K562 (cell line): Measurements from ENCODE around the gene ATL2. TPM values are rescaled to one million over a fixed set of nuclear protein-coding genes. Genes with fewer than 3 reads are reported as not detected.

Experiments used
- BCOR ChIP-seq: fragments of 450-650 bp; IDR thresholded peaks from 2 replicates; pipeline ENCODE4 v1.6.1; 2016
- CBX2 ChIP-seq: fragments of 200-600 bp; sonication (generic); IDR thresholded peaks from one replicate; pipeline ENCODE4 v1.6.1; 2012; ENCODE audit warnings: mild to moderate bottlenecking, low read length, inconsistent platforms; ENCODE audit not compliant: insufficient read depth, poor library complexity, severe bottlenecking
- DACH1 ChIP-seq: fragments of 450-650 bp; IDR thresholded peaks from 2 replicates; pipeline ENCODE4 v1.6.1; 2018; ENCODE audit not compliant: partially characterized antibody
- EHMT2 ChIP-seq: fragments of 450-650 bp; IDR thresholded peaks from 2 replicates; pipeline ENCODE4 v1.6.1; 2018; ENCODE audit warnings: antibody characterized with exemption
- ELF2 ChIP-seq: fragments of 250-450 bp; sonication (Bioruptor Pico); IDR thresholded peaks from 2 replicates; pipeline ENCODE4 v1.5.0; 2021; ENCODE audit warnings: mild to moderate bottlenecking
- ELF4 ChIP-seq: fragments of 450-650 bp; formaldehyde crosslinking; IDR thresholded peaks from 2 replicates; pipeline ENCODE4 v1.4.0; 2022; ENCODE audit warnings: missing genetic modification characterization
- ERF ChIP-seq: fragments of 450-650 bp; formaldehyde crosslinking; IDR thresholded peaks from 2 replicates; pipeline ENCODE4 v1.4.0; 2020; ENCODE audit warnings: mild to moderate bottlenecking, mixed read lengths
- ETV6 ChIP-seq, 3 experiments: fragments of 150-350 bp in 1 of 3; sonication (generic) in 1 of 3; formaldehyde crosslinking in 1 of 3; IDR thresholded peaks; 2 replicates each; pipeline versions ENCODE4 v1.6.1 to v1.8.0; 2014 to 2022; ENCODE audit warnings: borderline replicate concordance in 2 of 3, low read depth in 2 of 3, antibody characterized with exemption in 1 of 3, low read length in 1 of 3, mild to moderate bottlenecking in 1 of 3, missing genetic modification reagents in 1 of 3
- FIP1L1 ChIP-seq: fragments of 200-400 bp; formaldehyde crosslinking; IDR thresholded peaks from 2 replicates; pipeline ENCODE4 v1.6.1; 2018; ENCODE audit warnings: mild to moderate bottlenecking, low read depth, low read length; ENCODE audit not compliant: poor library complexity, severe bottlenecking
- FOXJ3 ChIP-seq: sonication (generic); formaldehyde crosslinking; IDR thresholded peaks from 2 replicates; pipeline ENCODE4 v1.4.0; 2020; ENCODE audit warnings: mild to moderate bottlenecking, missing genetic modification reagents
- GABPA ChIP-seq: fragments of 200-800 bp; sonication (Bioruptor generic); conservative IDR thresholded peaks from 2 replicates; pipeline ENCODE4 v1.6.1; 2016; ENCODE audit warnings: low read depth, missing genetic modification characterization, missing compliant biosample characterization
- POU5F1 ChIP-seq: fragments of 150-350 bp; IDR thresholded peaks from 2 replicates; pipeline ENCODE4 v1.6.1; 2014; ENCODE audit warnings: borderline replicate concordance, low read length, low read depth, mild to moderate bottlenecking; ENCODE audit not compliant: partially characterized antibody
- RAD51 ChIP-seq: fragments of 450-650 bp; IDR thresholded peaks from 2 replicates; pipeline ENCODE4 v1.7.1; 2016; ENCODE audit warnings: low read depth, mild to moderate bottlenecking, borderline replicate concordance
- SREBF1 ChIP-seq: fragments of 150-350 bp; IDR thresholded peaks from 2 replicates; pipeline ENCODE4 v1.6.1; 2014; ENCODE audit warnings: antibody characterized with exemption, low read depth, low read length, borderline replicate concordance
- SRSF7 ChIP-seq: fragments of 200-400 bp; formaldehyde crosslinking; optimal IDR thresholded peaks from 2 replicates; pipeline ENCODE3; 2017; ENCODE audit warnings: mild to moderate bottlenecking, low read depth, low read length
- TRIM24 ChIP-seq, 2 experiments: fragments of 450-650 bp; IDR thresholded peaks; 2 replicates each; pipeline ENCODE4 v1.6.1; 2016
- ZNF316 ChIP-seq: fragments of 450-650 bp; IDR thresholded peaks from 2 replicates; pipeline ENCODE4 v1.6.1; 2016
- ZNF431 ChIP-seq: sonication (generic); formaldehyde crosslinking; IDR thresholded peaks from 2 replicates; pipeline ENCODE4 v1.8.0; 2022; ENCODE audit warnings: mild to moderate bottlenecking, missing genetic modification reagents
- ZNF561 ChIP-seq: fragments of 450-650 bp; formaldehyde crosslinking; conservative IDR thresholded peaks from 2 replicates; pipeline ENCODE4 v1.4.0; 2020; ENCODE audit warnings: mild to moderate bottlenecking, moderate library complexity
- ZZZ3 ChIP-seq: fragments of 450-650 bp; IDR thresholded peaks from 2 replicates; pipeline ENCODE4 v1.6.1; 2016; ENCODE audit warnings: antibody characterized with exemption, mild to moderate bottlenecking, moderate library complexity
- polyA plus RNA-seq, 8 experiments: library from polyadenylated mRNA; depleted of rRNA in 4 of 8; stranded (reverse) in 5 of 8; unstranded in 3 of 8; fragments of >200 nt; fragmentation: Nextera tagmentation in 2 of 8; fragmentation: Illumina TruSeq in 1 of 8; extraction: Ambion mirVana in 2 of 8; extraction: Trizol in 1 of 8; gene quantifications; 2 replicates each; pipeline versions ENCODE4 v1.2.1 to v1.2.3, GENCODE V29; 2011 to 2014; ENCODE audit warnings: inconsistent platforms in 1 of 8, missing spikeins in 1 of 8
- total RNA-seq, 7 experiments: library from RNA; depleted of rRNA in 6 of 7; stranded (reverse); fragments of >200 nt in 6 of 7; fragmentation: Illumina TruSeq in 2 of 7; extraction: Trizol in 2 of 7; gene quantifications; 2 replicates each; pipeline versions ENCODE4 v1.2.1 to v1.2.3, GENCODE V29; 2011 to 2021; ENCODE audit warnings: low replicate concordance in 1 of 7
- TF ChIP-seq, protein P1 (sequence below), 2 experiments: fragments of 450-650 bp; formaldehyde crosslinking in 1 of 2; IDR thresholded peaks; 2 replicates each; pipeline versions ENCODE4 v1.4.0 to v1.6.1; 2014 to 2020; ENCODE audit warnings: mild to moderate bottlenecking in 2 of 2, borderline replicate concordance in 1 of 2, low read depth in 1 of 2

The ATL2 gene
- total and polyA plus RNA-seq, 9 of the 15 experiments (the other 6 are each of a cell fraction or from before 2014, with no cell fraction given), result 12.0 to 80.8 (median 70.2) TPM

DNA sequence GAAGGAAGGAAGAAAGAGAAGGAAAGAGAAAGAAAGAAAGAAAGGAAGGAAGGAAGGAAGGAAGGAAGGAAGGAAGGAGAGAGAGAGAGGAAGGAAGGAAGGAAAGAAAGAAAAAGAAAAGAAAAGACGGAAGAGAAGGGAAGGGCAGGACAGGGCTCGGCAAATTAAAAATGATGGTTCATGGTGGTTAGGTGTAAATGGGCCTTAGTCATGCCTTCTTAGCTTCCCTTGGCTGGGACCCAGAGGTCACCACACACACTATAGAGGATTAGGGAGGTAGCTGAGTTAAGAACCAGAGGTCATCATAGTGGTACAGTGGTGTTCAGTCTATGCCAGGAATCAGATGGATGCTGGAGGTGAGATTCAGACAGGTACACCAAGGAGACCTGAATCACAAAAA lies 9.3 kb upstream of the ATL2 start (continued):
- peak; percentile 68 to 72 for TF ChIP-seq TRIM24 (IDR thresholded peaks at IDR 0.05)
- no peak for TF ChIP-seq SREBF1
- TF ChIP-seq ZNF431 (CRISPR knock-in tag), result no peak
- no peak for TF ChIP-seq CBX2
- TF ChIP-seq ZNF561 (CRISPR knock-in tag), result no peak
- TF ChIP-seq RAD51, result no peak
- TF ChIP-seq FIP1L1, result no peak
- TF ChIP-seq BCOR, result no peak
- no peak for TF ChIP-seq FOXJ3 (CRISPR knock-in tag)
- no peak for TF ChIP-seq SRSF7
- TF ChIP-seq ELF4 (CRISPR knock-in tag), result peak; percentile 76; the same call in 1 of the 2 replicates
- no peak for TF ChIP-seq ZZZ3
- TF ChIP-seq, protein P1, sequence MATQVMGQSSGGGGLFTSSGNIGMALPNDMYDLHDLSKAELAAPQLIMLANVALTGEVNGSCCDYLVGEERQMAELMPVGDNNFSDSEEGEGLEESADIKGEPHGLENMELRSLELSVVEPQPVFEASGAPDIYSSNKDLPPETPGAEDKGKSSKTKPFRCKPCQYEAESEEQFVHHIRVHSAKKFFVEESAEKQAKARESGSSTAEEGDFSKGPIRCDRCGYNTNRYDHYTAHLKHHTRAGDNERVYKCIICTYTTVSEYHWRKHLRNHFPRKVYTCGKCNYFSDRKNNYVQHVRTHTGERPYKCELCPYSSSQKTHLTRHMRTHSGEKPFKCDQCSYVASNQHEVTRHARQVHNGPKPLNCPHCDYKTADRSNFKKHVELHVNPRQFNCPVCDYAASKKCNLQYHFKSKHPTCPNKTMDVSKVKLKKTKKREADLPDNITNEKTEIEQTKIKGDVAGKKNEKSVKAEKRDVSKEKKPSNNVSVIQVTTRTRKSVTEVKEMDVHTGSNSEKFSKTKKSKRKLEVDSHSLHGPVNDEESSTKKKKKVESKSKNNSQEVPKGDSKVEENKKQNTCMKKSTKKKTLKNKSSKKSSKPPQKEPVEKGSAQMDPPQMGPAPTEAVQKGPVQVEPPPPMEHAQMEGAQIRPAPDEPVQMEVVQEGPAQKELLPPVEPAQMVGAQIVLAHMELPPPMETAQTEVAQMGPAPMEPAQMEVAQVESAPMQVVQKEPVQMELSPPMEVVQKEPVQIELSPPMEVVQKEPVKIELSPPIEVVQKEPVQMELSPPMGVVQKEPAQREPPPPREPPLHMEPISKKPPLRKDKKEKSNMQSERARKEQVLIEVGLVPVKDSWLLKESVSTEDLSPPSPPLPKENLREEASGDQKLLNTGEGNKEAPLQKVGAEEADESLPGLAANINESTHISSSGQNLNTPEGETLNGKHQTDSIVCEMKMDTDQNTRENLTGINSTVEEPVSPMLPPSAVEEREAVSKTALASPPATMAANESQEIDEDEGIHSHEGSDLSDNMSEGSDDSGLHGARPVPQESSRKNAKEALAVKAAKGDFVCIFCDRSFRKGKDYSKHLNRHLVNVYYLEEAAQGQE (IDR thresholded peaks at IDR 0.05; ENCODE audit: borderline replicate concordance), result no peak
- TF ChIP-seq, protein P1 (CRISPR knock-in tag; IDR thresholded peaks at IDR 0.05; ENCODE audit: low read depth), result no peak
- peak; percentile 91 for TF ChIP-seq ZNF316
- TF ChIP-seq ETV6 (IDR thresholded peaks at IDR 0.05; ENCODE audit: borderline replicate concordance in 1 of 2, low read depth in 2 of 2, low read length in 1 of 2), result peak in 1 of 2 experiments; percentile 33; a peak in 1 of 4 replicates
- TF ChIP-seq ETV6 (CRISPR knock-in tag; IDR thresholded peaks at IDR 0.05; ENCODE audit: borderline replicate concordance), result no peak
- no peak for TF ChIP-seq POU5F1
- TF ChIP-seq EHMT2, result peak; percentile 71; the same call in 1 of the 2 replicates
- no peak for TF ChIP-seq DACH1
- TF ChIP-seq GABPA, result no peak
- TF ChIP-seq ELF2, result no peak
- no peak for TF ChIP-seq ERF (CRISPR knock-in tag)
